ENCODE results near the gene CPA1. TPM values are rescaled to one million over a fixed set of nuclear protein-coding genes. Genes with fewer than 3 reads are reported as not detected.

CPA1 gene
- total RNA-seq, 2 donors from 2014 or later = 26,456 to 42,834 TPM

DNA sequence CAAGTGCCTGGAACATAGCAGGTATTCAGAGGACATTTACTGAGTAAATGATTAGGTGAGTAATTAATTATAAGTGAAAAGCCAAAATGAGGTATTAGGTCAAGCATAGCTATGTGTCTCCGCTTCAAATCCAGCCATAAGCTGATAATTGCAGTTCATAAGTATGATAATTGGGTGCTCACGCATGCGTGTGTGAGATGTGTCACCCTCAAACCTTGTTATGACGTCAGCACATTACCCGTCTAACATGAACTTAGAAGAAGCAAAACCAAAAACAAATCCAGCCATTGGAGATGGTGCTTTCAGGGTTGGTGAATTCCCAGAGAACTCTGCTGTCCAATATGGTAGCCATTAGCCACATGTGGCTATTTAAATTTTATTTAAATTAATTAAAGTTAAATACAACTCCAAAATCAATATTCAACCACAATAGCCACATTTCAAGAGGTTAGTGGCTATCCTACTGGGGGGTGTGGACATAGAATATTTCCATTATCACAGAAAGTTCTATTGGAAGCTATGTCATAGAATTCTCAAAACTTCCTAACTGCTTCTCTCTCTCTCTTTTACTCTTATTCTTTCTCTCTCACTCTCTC, 35.9 kb upstream of the CPA1 start, which contains the start of gene CPA5:
TSS of gene CPA5 (plus strand) at position 546 of the 596 bp plus-strand sequence. CDS start 1,670 bp downstream, outside the sequence.
- Histone ChIP-seq H3K36me3 (replicated peaks in 1 of 2; ENCODE audit: insufficient read depth in 1 of 2, low read depth in 2 of 2) (no peaks in the 10 kb centered on the region), H3K4me3 (no peak within 1 kb of the TSS), H3K27me3 (no peaks in the 10 kb centered on the region), H3K27ac (no peak within 1 kb of the TSS), H3K9me3 (no peaks in the 10 kb centered on the region), H3K4me1 (no peaks in the 10 kb centered on the region)
- intact Hi-C loops (cut with DNase I) = loop anchor here (10.0 kb wide), 1 partner anchor 50 kb away; the partner anchor contains the start of gene CPA4
- TF ChIP-seq POLR2A (IDR thresholded peaks at IDR 0.05) = no peak
- TF ChIP-seq, protein P1, sequence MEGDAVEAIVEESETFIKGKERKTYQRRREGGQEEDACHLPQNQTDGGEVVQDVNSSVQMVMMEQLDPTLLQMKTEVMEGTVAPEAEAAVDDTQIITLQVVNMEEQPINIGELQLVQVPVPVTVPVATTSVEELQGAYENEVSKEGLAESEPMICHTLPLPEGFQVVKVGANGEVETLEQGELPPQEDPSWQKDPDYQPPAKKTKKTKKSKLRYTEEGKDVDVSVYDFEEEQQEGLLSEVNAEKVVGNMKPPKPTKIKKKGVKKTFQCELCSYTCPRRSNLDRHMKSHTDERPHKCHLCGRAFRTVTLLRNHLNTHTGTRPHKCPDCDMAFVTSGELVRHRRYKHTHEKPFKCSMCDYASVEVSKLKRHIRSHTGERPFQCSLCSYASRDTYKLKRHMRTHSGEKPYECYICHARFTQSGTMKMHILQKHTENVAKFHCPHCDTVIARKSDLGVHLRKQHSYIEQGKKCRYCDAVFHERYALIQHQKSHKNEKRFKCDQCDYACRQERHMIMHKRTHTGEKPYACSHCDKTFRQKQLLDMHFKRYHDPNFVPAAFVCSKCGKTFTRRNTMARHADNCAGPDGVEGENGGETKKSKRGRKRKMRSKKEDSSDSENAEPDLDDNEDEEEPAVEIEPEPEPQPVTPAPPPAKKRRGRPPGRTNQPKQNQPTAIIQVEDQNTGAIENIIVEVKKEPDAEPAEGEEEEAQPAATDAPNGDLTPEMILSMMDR (IDR thresholded peaks at IDR 0.05) = no peak
- no peak for ATAC-seq
- WGBS, 2 donors = 77 to 90% methylated on average over 5 of the region's 5 CpGs
- DNase-seq = no peak

DNA sequence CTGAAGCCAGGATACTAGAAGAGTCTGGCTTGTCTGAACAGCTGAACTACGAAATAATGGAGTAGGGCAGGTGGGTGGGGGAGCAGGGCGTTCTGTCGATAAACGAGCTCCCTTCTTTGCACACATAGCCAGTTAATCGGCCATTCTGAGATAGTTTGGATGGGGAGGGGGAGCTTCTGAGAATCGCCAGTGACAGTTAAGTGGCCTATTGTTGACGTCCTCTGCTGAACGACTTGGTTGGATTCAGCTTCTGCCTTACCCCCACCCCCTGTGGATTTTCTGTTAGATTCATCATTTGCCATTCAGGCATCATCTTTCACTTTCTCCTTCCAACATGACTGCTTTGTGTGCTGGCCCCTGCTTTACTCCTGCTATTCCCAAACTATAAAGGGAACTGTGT, 35.2 kb upstream of the CPA1 start:
- no peaks in the 10 kb centered on the region for H3K4me1 ChIP-seq
- WGBS, 2 donors = 86 to 87% methylated on average over 8 of the region's 8 CpGs
- TF ChIP-seq, protein P1 (IDR thresholded peaks at IDR 0.05) = no peak
- TF ChIP-seq POLR2A (IDR thresholded peaks at IDR 0.05) = no peak

DNA sequence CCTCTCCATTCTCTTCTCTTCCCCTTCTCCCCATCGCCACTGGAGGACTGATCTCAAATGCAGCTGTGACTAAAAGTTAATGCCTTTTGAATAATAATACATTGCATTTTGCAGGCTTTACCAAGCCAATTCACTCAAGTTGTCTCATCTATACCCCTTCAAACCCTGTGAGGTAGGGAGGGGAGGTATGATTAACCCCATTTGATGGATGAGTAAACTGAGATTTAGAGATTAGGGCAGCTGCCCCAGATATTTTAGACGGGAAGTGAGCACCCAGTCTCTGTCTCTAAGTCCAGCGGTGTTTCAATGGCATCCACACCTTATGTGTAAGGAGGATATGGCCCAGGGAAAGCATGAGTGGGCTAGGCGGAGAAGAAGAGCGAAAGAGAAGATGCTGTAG, 34.6 kb upstream of the CPA1 start:
- intact Hi-C loops (cut with DNase I) = loop anchor here (10.0 kb wide), 1 partner anchor 51 kb away; the partner anchor contains the start of gene CPA4
- WGBS, 2 donors = 88 to 95% methylated on average over 4 of the region's 5 CpGs
- DNase-seq (no peak), ATAC-seq (no peak)
- H3K27me3 ChIP-seq = no peaks in the 10 kb centered on the region
- no peak for TF ChIP-seq POLR2A (IDR thresholded peaks at IDR 0.05)
- TF ChIP-seq, protein P1 (IDR thresholded peaks at IDR 0.05) = no peak
- H3K4me3 ChIP-seq = no peak overlapping the region
- H3K9me3 ChIP-seq = no peaks in the 10 kb centered on the region
- no peaks in the 10 kb centered on the region for H3K4me1 ChIP-seq
- no peaks in the 10 kb centered on the region for H3K36me3 ChIP-seq (replicated peaks in 1 of 2; ENCODE audit: insufficient read depth in 1 of 2, low read depth in 2 of 2)
- H3K27ac ChIP-seq = no peak overlapping the region

More for the DNA sequence above, 35.2 kb upstream of the CPA1 start:
- H3K4me3 ChIP-seq = no peak overlapping the region
- H3K36me3 ChIP-seq (replicated peaks in 1 of 2; ENCODE audit: insufficient read depth in 1 of 2, low read depth in 2 of 2) = no peaks in the 10 kb centered on the region
- no peak overlapping the region for H3K27ac ChIP-seq
- intact Hi-C loops (cut with DNase I) = loop anchor here (10.0 kb wide), 1 partner anchor 50 kb away; the partner anchor contains the start of gene CPA4
- no peak for ATAC-seq
- H3K27me3 ChIP-seq = no peaks in the 10 kb centered on the region
- no peaks in the 10 kb centered on the region for H3K9me3 ChIP-seq
- DNase-seq = no peak

DNA sequence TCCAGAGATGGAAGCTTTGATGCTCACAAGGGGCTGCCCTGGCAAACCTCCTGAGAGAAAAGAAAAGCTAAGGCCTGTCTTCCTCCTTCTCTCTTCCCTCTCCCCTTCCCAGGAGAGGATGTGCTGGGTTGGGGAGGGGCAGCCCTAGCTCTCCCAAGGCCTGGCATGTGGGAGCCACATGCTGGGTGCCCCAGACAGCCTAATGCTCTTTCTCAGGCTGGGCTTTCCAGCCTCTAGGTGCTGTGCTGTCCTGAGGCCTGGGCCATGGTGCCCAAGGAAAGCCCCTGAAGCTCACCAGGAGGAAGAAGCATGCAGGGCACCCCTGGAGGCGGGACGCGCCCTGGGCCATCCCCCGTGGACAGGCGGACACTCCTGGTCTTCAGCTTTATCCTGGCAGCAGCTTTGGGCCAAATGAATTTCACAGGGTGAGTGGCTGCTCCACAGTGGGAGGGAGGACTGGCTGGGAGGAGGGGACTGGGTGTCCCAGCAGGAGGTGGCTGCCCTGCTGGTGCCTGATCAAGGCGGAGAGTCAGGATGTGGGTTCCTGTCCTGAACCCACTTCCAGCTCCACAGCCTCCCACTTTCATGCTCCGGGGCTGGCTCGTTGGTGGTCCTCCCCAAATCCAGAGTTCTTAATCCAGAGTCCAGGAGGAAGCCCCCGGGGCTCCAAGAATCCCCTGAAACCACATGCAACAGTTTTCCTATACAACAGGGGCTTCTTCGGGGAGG, 34.0 kb upstream of the CPA1 start:
- no peak for DNase-seq
- Histone ChIP-seq H3K4me3 (no peak overlapping the region), H3K27me3 (no peaks in the 10 kb centered on the region), H3K36me3 (replicated peaks in 1 of 2; ENCODE audit: insufficient read depth in 1 of 2, low read depth in 2 of 2) (no peaks in the 10 kb centered on the region), H3K4me1 (no peaks in the 10 kb centered on the region), H3K9me3 (no peaks in the 10 kb centered on the region), H3K27ac (no peak overlapping the region)
- 81 to 96% methylated on average over 10 of the region's 10 CpGs for WGBS, 2 donors
- TF ChIP-seq POLR2A (IDR thresholded peaks at IDR 0.05) = no peak
- TF ChIP-seq, protein P1 (IDR thresholded peaks at IDR 0.05) = no peak
- no peak for ATAC-seq
- intact Hi-C loops (cut with DNase I) = loop anchor here (10.0 kb wide), 1 partner anchor 52 kb away; the partner anchor contains the start of gene CPA4
